Measurements from ENCODE around the gene NKD2.

NKD2 gene

GRCh38 chr5:1006656-1007071 lies 1.9 kb upstream of the NKD2 start:
- H3K27ac ChIP-seq: peak overlapping the region; percentile 27
- no peak for TF ChIP-seq CTCF (conservative IDR thresholded peaks at IDR 0.05; ENCODE audit: low read depth)
- POLR2A ChIA-PET (ENCODE audit: low non-redundant PET): interaction anchor here (0.5 kb wide), 1 partner anchor 22 kb away, joined by 6 read pairs; no protein-coding TSS in a partner anchor
- CTCF ChIA-PET: interaction anchor here (0.5 to 0.9 kb wide), 4 partner anchors 72 to 436 kb away, joined by 3 to 5 read pairs (median 3); no protein-coding TSS in a partner anchor
- DNase-seq (ENCODE audit: low spot score): no peak

DNA sequence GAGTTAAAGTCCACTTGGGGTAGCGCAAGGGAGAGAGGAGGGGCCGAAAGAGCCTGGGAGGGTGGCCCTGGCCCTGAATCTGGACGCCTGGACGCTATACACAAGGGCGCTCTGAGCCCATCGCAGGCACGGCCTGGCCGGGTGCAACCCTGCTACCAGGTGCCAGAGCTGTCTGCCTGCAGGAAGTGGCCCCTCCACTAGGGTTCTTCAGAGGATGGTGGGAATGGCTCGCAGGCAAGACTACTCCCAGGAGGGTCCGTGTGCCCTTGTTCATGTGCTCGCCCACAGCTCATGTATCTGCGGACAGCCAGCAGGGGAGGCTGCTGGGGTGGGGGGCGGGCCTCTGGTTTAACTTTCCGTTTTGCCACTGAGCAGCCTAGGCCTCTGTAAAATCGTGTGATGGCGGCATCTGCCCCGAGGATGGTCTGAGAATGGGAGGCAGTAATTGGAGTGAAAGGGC lies 1.4 kb upstream of the NKD2 start:
- ChIA-PET CTCF (interaction anchor here (0.5 to 2.2 kb wide), 5 partner anchors 12 to 436 kb away, joined by 3 to 9 read pairs (median 6); no protein-coding TSS in a partner anchor), POLR2A (ENCODE audit: low non-redundant PET) (no interaction called here)
- peak overlapping the region; percentile 27; the same call in 1 of the 2 replicates for H3K27ac ChIP-seq
- TF ChIP-seq CTCF (conservative IDR thresholded peaks at IDR 0.05; ENCODE audit: low read depth): no peak
- no peak for DNase-seq (ENCODE audit: low spot score)

- ChIA-PET POLR2A (ENCODE audit: low non-redundant PET) (no interaction called here), CTCF (interaction anchor here (0.6 to 2.2 kb wide), 10 partner anchors 11 to 440 kb away, joined by 3 to 9 read pairs (median 6); no protein-coding TSS in a partner anchor)
- peak overlapping the region; percentile 27; the same call in 1 of the 2 replicates for H3K27ac ChIP-seq
- DNase-seq (ENCODE audit: low spot score): no peak
- no peak for TF ChIP-seq CTCF (conservative IDR thresholded peaks at IDR 0.05; ENCODE audit: low read depth)
Measured at GRCh38 chr5:1007681-1008450, 736 bp upstream of the NKD2 start.

GRCh38 chr5:1009359-1010180 lies 968 bp downstream of the NKD2 start:
- no peak for TF ChIP-seq CTCF (conservative IDR thresholded peaks at IDR 0.05; ENCODE audit: low read depth)
- ChIA-PET CTCF (interaction anchor here (0.5 to 2.2 kb wide), 7 partner anchors 10 to 508 kb away, joined by 3 to 9 read pairs (median 4); no protein-coding TSS in a partner anchor), POLR2A (ENCODE audit: low non-redundant PET) (interaction anchor here (1.1 kb wide), 1 partner anchor 45 kb away, joined by 3 read pairs; no protein-coding TSS in a partner anchor)
- H3K27ac ChIP-seq: peak overlapping the region; percentile 49
- no peak for DNase-seq (ENCODE audit: low spot score)

DNA sequence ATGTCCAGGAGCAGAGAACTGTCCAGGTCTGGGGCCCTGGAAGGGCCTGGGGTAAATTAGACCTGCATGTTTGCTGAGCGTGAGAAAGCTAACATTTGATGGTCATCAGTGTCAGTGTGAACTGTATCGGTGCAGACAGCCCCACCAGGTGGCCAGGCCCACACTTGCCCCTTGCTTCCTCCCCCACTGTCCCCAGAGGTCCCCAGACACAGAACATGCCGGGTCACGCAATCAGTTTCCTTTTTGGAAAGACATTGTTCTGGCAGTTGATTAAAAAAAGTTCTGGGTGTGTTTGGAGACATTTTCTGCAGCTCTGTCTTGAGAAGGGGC lies 1.5 kb downstream of the NKD2 start:
- POLR2A ChIA-PET (ENCODE audit: low non-redundant PET): interaction anchor here (1.1 kb wide), 1 partner anchor 45 kb away, joined by 3 read pairs; no protein-coding TSS in a partner anchor
- DNase-seq (ENCODE audit: low spot score): no peak
- CTCF ChIA-PET: interaction anchor here (0.5 to 2.0 kb wide), 7 partner anchors 20 to 508 kb away, joined by 3 to 8 read pairs (median 3); no protein-coding TSS in a partner anchor
- no peak for TF ChIP-seq CTCF (conservative IDR thresholded peaks at IDR 0.05; ENCODE audit: low read depth)
- H3K27ac ChIP-seq: peak overlapping the region; percentile 49

- CTCF ChIA-PET: interaction anchor here (0.7 to 2.0 kb wide), 9 partner anchors 16 to 634 kb away, joined by 3 to 8 read pairs (median 3); no protein-coding TSS in a partner anchor
- H3K27ac ChIP-seq: peak overlapping the region; percentile 49
- no peak for TF ChIP-seq CTCF (conservative IDR thresholded peaks at IDR 0.05; ENCODE audit: low read depth)
- POLR2A ChIA-PET (ENCODE audit: low non-redundant PET): no interaction called here
- DNase-seq (ENCODE audit: low spot score): no peak
Measured at GRCh38 chr5:1010641-1011046, 2.0 kb downstream of the NKD2 start.
